ENCODE results near the gene MR1. TPM values are rescaled to one million over a fixed set of nuclear protein-coding genes. Genes with fewer than 3 reads are reported as not detected.
A peak's percentile ranks its signal among the peaks of the same experiment; 100 is the strongest.
"Not testable (repeated sequence)": the region's sequence is repeated elsewhere in the genome, so short reads cannot be mapped to it uniquely, and the experiment has no call there.

MR1 gene
- total RNA-seq, 1 donor, result 21.6 TPM

DNA sequence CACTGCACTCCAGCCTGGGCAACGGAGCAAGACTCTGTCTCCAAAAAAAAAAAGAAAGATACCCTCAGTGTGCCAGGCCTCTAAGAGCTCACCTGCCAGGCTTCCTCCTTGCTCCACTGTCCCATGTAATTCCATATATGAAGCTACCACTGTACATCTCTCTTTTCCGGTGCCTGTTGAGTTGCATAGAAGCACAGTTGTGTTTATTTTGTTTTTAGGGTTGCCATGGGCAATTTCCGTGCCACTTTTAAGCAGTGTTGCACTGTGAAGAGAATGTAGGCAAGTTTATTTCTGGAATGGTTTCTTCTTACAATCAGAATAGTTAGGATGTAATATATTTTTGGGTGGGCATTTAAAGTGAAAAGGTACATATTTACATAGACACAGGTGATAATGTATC is 23.3 kb downstream of the MR1 start:
- TF ChIP-seq, protein P1, sequence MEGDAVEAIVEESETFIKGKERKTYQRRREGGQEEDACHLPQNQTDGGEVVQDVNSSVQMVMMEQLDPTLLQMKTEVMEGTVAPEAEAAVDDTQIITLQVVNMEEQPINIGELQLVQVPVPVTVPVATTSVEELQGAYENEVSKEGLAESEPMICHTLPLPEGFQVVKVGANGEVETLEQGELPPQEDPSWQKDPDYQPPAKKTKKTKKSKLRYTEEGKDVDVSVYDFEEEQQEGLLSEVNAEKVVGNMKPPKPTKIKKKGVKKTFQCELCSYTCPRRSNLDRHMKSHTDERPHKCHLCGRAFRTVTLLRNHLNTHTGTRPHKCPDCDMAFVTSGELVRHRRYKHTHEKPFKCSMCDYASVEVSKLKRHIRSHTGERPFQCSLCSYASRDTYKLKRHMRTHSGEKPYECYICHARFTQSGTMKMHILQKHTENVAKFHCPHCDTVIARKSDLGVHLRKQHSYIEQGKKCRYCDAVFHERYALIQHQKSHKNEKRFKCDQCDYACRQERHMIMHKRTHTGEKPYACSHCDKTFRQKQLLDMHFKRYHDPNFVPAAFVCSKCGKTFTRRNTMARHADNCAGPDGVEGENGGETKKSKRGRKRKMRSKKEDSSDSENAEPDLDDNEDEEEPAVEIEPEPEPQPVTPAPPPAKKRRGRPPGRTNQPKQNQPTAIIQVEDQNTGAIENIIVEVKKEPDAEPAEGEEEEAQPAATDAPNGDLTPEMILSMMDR (IDR thresholded peaks at IDR 0.05; ENCODE audit: insufficient read depth, low read length), result no peak
- H3K4me3 ChIP-seq (ENCODE audit: low read depth, low read length), result no peak overlapping the region
- DNase-seq (ENCODE audit: low read depth), result no peak

DNA sequence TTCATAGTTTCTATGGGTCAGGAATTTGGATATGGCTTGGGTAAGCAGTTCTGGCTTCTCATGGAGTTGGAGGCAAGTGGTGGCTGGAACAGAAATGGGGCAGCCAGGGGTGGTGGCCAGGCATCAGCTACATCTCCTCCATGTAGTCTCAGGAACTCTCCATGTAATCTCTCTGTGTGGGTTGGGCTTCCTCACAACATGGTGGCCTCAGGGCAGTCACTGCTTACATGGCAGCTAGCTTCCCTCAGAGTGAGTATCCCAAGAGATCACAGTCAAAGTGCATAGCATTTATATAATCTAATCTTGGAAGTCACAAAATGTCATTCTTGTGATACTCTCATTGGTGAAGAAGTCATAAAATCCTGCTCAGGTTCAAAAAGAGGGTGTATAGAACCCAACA is 25.7 kb downstream of the MR1 start:
- no peak overlapping the region for H3K4me3 ChIP-seq (ENCODE audit: low read depth, low read length)
- DNase-seq (ENCODE audit: low read depth), result no peak

DNA sequence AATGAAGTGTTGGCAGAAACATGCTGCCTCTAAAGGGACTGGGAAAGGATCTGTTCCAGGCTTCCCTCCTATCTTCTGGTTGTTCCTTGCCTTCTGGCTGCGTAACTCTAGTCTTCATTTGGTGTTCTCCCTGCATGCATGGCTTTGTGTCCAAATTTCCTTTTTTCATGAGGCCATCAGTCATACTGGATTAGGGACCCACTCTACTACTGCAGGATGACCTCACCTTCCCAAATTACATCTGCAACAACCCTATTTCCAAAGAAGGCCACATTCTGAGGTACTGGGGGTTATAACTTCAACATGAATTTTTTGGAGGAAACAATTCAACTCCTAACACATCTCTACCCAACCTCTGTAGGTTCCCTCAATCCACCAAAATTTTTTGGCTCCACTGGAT is 26.3 kb downstream of the MR1 start:
- no peak overlapping the region for H3K4me3 ChIP-seq (ENCODE audit: low read depth, low read length)
- TF ChIP-seq, protein P1 (IDR thresholded peaks at IDR 0.05; ENCODE audit: insufficient read depth, low read length), result no peak
- no peak for DNase-seq (ENCODE audit: low read depth)

More for the DNA sequence above, 25.7 kb downstream of the MR1 start:
- TF ChIP-seq, protein P1 (IDR thresholded peaks at IDR 0.05; ENCODE audit: insufficient read depth, low read length), result no peak

DNA sequence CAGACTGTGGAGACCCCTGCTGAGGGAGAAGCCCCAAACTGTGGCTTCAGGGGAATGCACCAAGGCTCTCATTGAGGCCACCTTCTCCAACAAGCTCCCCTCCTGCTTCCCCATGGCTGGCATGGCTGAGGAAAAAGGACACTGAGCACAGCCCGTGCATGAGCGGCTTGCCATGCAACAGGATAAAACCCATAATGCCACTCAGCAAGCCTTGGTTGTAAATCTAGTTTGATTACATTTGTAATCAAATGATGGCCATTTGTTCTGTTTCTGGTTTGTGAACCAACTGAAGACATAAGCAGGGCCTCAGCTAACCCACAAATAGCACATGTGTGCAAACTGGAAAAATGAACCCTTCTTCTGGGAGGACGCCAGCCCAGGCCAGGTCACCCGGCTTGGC is 27.2 kb downstream of the MR1 start:
- H3K4me3 ChIP-seq (ENCODE audit: low read depth, low read length); DNase-seq (ENCODE audit: low read depth): not testable (repeated sequence)

DNA sequence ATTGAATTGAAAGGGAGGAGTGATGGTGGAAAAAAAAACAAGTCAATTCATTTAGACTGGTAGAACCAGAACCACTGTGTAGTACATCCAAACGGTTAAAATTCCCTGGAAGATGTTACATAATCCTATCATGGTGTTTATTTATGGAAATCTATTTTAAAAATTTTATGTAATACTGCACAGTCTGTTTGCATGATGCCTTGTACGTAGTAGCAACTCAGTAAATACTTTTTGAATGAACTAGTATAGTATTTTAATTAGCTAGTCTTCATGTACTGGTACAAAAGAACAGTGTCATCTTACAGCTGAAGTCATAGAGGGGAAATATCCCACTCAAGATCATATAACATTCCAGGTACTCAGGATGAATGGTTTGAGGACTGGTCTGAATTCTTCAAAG is 27.7 kb downstream of the MR1 start:
- no peak overlapping the region for H3K4me3 ChIP-seq (ENCODE audit: low read depth, low read length)
- TF ChIP-seq, protein P1 (IDR thresholded peaks at IDR 0.05; ENCODE audit: insufficient read depth, low read length), result no peak
- no peak for DNase-seq (ENCODE audit: low read depth)

DNA sequence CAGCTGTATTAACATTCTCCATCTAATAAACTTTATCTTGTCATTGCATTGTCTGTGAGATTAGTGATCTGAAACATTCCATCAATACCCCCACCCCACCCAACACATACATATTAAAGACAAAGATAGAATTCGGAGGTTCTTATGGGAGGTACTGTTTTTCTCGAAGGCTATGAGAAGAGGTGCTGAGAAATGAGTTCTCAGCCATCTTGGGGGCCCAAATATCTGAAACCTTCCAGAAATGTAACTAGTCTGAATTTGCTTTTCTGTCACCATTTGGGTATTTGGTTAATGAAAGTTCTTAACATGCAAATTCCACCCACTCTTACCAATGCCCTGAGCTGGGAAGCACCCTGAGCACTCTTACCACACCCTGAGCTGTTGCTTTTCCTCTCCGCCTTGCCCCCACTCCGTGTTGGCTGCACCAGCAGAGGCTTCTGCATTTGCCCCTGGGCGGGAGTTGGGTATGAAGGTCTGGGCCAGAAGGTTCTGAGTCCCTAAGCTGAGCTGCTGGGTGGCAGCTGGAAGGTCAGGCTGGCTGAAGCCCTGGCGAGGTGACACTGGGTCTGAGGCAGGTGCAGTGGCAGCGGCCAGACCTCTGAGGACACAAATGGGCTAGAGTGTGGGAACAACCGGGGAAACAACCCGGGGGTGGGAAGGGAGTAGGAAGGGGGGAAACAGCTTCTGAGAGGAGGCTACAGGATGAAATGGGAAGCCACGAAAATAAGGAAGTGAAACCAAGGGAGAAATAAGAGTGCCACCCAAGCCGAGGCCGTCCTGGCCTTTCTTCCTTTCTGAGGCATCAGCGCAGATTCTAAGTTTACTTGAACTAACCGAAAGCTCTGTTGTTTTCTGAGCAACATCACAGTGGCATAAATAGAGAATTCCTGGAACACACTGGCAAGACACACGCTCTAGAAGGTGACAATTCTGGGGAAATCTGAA is 28.4 kb downstream of the MR1 start:
- no peak overlapping the region for H3K4me3 ChIP-seq (ENCODE audit: low read depth, low read length)
- DNase-seq (ENCODE audit: low read depth), result no peak
- TF ChIP-seq, protein P1 (IDR thresholded peaks at IDR 0.05; ENCODE audit: insufficient read depth, low read length), result no peak

DNA sequence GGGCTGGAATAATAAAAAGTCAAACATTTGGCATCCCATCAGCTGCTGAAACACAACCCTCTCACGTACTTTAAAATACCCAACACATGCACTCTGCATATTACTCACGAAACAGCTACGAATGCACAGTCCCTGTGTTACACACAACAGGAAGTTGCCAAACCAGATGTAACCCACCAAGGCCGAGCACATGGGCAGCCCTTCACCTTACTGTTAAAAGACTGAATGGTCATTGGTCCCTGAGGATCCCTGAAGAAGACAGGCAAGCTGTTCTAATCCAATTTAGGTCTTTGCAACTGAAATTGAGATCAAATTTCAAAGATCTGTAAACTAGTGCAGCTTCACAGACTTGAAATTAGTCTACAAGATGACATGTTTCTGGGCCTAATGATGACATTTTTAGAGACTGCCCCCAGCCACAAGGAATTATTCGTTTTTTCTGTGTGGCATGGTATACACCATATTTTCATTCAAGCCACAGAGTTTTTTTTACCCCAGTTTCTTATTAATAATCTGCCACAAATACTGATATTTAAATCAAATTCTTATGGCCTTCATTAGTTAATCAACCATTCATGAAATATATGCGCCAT is 29.1 kb downstream of the MR1 start:
- DNase-seq (ENCODE audit: low read depth), result peak; percentile 25
- no peak overlapping the region for H3K4me3 ChIP-seq (ENCODE audit: low read depth, low read length)
- TF ChIP-seq, protein P1 (IDR thresholded peaks at IDR 0.05; ENCODE audit: insufficient read depth, low read length), result no peak

All from fibroblast of the aortic adventitia (primary cell).